Stimulated activated CD8-positive, alpha-beta memory T cell treated with anti-CD3 and anti-CD28 coated beads, Interleukin-4, amount 100 ng/mL, for 1 hour (primary cell): ENCODE measurements around the gene VTI1A.
"Not testable (repeated sequence)": the region's sequence is repeated elsewhere in the genome, so short reads cannot be mapped to it uniquely, and the experiment has no call there.

ENCODE experiments used
- DNase-seq, 2 donors: peaks; one replicate each; pipeline ENCODE4 v3.0.0-alpha.2; 2020; ENCODE audit warnings: low read depth in 2 of 2, low spot score in 1 of 2

VTI1A gene

DNA sequence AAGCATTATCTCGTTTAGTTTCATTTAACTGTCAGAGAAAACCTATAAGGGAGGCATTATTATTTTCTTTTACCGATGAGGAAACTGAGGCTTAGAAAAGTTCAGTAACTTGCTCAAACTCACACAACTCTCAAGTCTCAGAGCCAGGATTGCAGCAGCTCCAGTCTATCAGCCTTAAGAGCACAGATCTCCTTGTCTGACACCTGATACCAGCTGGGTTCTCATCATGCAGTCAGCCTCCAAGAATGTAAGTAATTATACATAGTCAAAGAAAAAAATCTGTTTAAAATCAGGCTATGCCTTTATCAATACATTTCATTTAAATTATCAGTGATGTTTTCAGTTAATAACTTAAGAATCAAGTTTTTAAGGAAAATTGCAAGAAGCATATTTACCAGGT, 266.4 kb downstream of the VTI1A start:
- DNase-seq, result no peak

DNA sequence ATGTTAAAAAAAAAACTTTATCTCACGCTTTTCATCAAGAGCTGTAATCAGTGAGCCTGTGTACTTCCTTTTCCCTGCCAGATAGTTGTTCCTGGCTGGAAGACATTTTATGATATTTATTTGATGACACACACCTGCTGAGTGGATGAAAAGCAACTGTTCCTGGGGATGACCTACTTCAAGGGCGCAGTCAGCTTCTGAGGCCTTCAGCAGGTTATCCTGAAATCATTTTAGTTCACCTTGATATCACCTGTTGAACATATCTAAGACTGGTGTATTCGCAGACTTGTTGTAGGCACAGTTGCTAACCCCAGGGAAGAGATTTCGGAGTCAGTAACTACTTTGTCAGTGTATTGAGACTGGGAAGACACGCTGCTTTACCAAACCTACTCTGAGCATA, 268.6 kb downstream of the VTI1A start:
- DNase-seq, result no peak

DNA sequence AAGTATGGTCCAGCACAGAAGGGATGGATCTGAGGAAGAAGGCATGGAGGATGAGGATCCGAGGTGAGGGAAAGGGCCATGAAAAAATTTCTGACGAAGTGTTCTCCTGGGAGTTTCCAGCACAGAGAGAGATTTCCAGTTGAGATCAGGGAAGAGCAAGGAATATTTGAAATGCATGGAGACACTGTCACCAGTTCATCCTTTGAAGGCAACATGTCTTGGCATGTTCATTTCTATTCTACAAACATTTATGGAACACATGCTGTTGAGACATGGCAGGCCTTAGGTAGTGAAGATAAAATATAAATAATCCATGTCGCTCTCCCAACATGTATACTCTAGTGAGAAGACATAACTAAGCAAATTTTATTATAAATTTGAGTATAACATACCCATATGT, 269.1 kb downstream of the VTI1A start:
- no peak for DNase-seq

DNA sequence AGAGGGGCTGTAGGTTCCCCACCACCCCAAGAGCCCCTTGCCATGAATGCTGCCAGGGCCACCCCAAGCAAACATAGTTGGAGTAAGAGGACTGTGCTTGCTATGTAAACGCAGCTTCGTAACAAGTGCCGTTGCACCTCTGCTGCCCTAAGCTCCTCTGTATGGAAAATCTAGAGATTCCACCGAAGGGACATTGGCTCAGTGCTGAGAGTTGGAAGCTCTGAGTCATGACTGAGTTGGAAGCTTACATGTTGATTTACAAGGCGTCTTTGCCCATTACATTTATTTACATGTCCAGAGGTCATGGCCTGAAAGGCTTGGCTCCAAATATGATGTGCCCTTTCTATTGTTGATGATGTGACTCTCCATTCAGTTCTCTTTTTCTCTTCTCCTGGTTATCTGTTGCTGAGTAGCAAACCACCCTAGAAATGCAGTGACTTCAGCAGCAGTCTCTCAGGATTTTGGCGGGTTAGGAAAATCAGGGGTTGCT, 270.0 kb downstream of the VTI1A start:
- no peak for DNase-seq

DNA sequence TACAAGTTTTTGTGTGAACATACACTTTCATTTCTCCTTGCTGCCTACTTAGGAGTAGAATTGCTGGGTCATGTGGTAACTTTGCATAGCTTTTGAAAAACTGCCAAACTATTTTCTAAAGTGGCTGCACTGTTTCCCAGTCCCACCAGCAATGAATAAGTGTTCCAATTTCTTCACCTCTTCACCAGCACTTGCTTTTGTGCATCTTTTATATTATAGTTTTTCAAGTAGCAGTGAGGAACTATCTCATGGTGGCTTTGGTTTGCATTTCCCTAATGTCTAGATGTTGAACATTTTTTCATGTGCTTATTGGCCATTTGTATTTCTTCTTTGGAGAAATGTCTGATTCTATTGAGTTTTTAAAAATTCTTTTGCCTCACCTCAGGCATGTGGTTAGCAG, 273.2 kb downstream of the VTI1A start:
- DNase-seq, result no peak

DNA sequence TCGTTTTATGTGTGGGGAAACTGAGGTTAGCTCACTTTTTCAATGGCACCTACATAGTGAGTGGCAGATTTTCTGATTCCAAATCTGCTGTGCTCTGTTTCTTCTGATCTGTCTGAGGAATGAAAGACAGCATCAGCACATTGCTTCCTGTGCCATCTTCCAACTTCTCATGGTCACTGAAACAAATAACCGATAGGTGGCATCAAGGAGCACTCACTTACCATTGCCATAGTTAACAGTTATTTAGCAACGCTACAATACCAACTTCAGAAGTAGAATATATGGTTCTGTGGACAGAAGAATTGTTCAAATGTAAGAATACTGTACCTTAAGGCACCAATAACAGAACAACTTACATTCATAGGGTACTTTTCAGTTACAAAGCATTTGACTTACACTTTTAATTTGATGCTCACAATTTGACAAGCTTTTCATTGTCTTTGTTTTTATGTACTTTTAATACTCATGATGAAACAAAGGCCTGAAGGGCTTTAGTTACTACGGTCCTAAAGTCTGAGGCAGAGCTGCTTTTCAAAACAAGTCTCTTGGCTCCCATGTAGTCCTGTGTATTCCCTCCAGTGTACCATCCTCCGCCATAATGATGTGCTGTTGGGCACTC, 274.2 kb downstream of the VTI1A start:
- DNase-seq, result no peak

DNA sequence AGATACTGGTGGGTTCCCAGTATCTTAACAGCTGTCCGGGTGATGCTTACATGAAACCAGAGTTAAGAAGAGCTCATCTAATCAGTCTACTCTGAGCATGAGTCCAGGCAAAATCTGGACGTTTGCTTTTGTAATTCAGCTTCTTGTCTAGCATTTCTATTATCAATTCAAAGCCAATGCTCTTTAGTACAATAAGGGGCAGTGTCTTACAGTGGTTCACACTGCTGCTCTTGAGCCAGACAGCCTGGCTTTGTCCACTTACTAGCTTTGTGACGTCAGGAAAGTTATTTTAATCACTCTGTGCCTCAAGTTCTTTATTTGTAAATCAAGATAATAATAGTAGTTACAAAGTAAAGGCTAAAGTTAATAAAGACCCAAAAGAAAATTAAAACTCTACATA, 275.7 kb downstream of the VTI1A start:
- DNase-seq, result no peak

DNA sequence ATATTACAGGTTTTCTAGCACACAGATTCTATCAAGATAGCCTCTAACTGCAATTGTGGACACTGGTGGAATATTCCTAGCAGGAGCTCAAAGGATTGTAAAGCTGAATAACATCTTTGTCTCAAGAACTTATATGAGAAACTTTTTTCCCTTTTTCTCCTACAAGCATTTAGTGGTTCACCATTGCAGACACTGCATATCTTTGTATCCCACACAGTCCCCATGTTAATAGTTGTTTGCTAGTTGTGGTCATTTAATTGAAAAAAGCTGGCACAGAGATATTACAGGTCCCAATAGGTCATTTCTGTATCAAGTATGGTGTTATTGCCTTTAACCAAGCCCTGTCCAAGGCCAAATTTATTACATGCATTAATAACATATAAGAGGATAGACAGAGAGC, 276.9 kb downstream of the VTI1A start:
- DNase-seq, result no peak

DNA sequence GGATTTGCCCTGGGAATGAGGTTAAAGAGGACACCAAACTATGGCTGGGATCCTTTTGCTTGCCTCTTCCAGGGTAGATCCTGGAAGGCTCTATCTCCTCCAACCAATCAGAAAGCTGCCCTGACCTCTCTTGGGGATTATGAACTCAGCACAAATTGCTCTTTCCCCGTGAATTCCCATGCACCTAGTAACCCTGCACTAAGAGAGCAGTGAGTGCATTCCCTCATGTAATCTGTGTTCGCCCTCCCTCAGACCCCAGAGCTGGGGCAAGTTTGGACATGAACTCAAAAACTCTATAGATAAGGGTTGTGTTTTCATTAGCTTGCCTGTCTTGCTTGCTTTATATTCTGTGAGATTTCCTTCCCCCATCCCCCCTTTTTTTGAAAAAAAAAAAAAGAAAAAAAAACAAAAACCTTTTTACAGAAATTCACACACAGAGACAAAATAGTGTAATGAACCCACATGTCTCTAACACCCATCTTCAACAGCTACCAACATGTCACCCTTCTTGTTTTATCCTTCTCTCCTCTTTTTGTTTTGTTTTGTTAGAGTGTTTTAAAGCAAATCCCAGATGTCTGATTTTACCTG, 277.5 kb downstream of the VTI1A start:
- no peak for DNase-seq

DNA sequence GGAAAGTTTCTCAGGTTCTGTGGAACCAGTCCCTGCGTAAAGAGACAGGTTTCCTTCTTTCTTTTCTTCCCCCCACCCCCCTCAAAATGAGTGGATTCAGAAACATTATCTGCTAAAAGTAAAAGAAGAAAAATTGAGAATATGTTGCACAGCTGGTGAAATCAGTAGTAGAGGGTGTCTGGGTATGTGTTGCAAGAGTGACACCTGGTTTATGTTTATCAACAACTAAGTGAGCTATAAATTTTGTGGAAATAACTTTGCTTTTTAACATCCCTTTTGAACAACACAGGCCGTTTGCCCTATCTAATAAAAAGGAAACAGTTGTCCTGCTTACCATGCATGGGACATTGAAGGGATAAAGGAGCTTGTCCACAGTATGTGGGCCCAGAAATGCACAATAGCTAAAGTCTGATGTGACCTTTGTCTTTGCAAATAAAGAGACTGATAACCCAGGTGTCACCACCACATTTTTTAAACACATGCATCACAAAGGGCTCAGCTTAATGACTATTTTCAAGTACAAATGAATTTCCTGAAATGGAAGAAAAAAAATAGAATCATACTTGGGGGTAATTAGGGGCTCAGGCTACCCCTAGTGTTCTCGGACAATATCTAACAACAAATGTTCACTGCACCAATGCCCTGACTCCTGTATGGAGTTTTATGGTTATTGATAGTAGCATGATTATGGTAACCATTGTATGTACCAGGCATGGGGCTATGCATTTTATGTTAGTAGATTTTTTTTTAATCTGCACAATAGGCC, 281.3 kb downstream of the VTI1A start:
- no peak for DNase-seq

DNA sequence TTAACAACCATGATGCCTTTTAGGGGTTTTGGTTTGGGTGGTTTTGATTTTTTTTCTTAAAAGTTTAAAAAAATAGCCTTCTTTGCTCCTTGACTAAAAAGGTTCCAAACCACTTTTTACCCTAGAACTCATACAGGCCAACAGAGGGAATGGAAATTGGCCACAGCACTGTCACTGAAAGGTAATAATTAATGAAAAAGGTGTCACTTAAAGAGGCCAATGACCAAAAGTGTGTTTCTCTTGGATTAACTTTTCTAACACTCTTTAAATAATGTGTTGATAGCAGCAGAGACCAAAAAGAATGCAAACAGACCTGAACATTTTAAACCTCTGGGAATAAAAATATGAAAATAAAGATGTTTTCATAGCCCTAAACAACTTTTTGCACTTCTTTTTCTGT, 282.0 kb downstream of the VTI1A start:
- DNase-seq, result no peak

DNA sequence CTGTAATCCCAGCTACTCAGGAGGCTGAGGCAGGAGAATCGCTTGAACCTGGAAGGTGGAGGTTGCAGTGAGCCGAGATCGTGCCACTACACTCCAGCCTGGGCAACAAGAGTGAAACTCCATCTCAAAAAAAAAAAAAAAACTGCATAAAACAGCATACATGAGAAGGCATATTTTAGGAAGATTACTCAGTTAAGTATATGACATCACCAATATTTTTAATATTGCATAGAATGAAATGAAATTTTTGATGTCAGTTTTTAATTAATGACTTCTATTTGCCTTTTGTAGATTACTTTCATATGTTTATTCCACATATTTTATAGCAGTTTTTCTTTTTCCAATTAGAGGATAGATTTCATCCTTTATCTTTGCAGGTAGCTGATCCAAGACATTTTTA, 284.4 kb downstream of the VTI1A start:
- not testable (repeated sequence) for DNase-seq

DNA sequence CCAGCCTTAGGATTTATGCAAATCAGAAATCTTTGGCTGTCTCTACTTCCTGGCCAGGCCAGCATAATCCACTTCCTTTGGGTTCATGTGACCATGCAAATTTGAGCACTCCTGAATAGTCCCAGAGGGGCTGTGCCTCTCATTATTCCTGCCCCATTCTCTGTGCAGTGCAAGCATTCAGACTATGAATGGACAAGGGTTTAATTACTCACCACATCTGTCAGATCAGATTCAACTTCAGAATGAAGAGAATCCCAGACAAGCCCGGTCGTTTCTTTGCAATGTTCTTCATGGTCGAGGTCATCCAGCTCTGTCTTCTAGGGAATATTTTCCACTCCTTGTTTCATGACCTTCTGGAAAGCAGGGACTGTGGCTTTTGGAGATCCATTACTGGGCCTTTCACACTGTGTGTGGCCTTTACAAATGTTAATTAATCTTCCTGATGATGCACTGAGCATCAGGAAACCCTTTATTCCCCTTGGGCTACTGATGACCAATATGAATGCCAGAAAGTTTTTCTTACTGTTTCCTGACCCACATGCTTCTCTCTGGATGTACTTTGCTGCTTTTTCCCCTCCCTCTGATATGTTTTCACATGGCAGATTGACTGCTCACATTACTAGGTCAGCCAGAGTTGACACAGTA, 285.4 kb downstream of the VTI1A start:
- no peak for DNase-seq

DNA sequence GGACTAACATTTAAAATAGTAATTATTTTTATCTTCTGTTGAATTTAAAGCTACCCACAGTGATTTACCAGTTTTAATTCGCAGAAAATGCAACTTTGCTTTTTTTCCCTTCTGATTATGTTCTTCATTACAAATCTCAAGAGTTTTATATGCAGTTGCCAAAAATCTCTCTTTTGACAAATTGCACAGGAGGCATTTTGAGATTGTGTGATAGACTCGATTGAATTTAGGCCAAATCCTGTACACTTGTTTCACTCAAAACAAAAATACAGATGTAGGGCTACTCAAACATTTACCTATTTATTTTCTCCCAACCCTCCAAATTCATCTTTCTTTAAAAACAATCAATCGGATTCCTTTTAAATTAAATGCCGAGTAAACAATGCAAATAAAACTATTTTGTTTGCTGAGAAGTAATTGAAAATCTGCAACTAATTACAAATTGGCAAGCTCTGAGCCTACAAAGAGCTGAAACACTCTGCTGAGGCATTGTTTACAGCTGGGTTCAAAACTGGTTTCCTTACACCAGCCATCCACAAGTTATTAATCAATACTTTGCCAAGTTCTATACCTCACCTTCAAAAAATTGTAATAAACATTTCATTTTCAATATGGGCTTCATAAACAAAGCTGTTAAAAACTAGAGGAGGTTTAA, 288.2 kb downstream of the VTI1A start:
- DNase-seq, result no peak

DNA sequence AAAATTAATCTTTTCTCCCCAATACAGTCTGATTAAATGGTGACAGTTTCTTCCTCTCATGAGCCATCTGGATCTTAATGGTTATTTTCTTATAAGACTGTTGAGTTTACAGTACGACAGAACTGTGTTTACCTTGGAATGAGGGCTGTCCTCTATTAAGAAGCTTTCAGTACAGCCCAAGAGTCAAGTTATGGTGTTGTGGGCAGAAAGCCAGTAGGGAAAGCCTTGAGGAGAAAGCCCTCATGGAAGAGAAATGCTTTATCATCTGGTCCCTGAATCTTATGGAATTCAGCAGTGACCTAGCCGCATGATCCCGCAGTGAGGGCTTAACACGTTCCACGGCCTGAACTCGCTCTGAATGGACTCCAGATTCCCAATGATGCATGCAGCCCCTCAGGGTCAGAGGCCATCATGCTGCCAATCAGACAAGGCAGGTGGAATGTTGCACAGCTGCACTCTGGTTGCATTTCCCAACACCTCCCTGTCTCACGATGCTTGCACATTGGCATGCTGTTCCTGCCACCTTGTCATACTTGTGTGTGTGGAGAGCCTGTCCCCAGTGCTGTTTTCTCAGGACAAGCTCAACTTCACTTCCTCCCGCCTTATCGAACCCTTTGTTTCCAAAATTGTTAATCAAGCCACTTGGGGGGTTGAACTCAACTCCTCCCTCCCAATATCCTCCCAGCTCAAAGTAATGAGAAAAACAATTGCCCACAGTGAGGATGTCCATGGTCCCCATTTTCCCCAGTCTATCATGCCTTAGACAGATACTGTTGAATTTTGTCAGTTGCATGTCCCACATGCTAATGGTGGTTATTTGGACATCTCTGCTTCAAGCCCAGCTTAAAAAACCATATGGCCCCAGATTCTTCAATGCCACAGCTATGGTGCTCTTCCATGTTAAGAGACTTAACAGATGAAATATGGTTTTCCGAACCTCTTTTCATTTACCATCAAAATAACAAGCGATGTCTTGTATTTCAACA, 291.9 kb downstream of the VTI1A start:
- DNase-seq, result no peak

DNA sequence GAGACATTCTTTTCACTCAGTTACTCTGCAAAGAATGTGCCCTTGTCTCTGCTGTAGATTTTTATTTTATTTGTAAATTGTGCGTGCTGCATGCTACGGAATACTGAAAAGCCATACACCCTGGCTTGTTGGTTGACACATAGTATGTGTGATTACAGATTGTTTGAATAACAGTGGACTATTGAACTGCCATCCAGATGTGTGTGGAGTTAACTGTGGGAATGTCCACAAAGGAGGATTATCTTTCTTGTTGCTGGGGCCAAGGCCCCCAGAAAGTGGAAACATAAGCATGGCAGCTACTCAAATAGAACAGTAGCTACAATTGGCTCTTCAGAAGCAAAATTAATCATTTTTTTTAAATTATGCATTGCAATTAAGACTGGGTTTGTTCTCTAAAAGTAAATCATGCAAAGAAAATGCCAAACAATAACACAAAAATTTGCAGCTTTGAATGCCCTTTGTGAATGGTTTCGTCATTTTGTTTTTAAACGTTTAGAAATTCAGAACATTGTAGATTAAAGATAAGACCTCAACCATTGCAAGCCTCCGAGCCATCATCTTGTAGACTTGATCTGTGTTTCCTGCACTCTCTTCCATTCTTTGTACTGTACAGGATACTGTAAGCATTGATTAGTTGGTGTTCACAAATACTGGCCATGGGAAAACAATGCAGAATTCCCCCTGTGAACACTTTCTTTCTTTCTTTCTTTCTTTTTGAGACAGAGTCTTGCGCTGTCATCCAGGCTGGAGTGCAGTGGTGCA, 292.8 kb downstream of the VTI1A start:
- DNase-seq, result no peak

DNA sequence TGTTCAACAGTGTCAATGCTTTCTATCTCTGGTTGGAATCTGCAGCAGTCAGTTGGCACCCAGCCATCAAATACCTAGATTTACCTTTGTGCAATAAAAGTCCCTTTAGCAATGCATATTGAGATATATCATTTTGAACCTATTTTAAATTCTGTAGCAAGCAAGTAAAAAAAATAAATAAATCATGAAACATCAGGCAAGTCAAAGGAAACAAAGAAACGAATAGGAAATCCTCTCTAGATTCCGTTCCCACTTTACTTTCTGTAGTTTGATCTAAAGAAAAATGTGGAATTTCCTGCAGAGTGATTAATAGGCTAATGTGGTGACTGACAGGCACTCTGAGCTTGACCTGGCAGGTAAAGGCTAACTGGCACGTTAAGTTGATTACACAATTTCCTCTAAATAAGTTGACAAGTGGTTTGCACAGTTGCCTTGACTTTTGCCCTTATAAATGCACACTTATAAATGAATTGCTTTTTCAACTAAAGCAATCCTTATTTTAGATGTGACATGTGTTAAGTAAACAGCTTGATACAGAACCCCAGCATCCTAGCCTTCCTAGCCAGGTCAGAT, 294.9 kb downstream of the VTI1A start:
- DNase-seq, result no peak

DNA sequence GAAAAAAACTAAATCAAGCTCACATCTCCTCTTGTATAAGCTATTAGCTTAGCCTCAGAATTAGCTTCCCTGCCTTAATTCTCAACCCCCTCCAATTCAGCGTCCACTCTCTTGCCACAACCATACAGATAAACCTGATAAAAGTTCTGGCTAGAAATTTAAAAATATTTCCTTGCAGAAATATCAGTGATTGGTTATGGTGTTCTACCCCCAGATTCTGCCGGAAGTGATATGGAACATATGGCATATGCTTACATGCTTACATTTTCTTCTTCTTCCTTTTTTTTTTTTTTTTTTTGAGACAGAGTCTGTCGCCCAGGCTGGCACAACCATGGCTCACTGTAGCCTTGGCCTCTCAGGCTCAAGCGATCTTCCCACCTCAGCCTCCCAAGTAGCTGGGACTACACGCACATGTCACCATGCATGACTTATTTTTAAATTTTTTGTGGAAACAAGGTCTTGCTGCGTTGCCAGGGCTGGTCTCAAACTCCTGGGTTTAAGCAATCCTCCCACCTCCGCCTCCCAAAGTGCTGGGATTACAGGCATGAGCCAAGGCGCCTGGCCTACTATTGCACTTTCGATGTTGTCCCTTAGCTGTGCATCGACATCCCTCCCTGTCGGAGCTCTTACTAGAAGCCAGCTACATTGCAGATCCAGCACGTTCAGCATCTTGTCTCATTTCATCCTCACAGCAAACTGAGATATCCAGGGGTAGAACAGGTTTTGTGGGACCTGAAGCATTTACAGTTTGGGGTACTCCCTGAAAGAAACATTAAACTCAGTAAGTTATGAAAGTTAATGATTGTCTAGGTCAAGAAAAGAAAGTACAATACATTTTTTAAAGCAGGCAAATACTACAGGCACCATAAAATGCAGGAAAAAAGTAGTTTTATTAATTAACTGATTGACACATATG, 297.4 kb downstream of the VTI1A start:
- no peak for DNase-seq
